MM.1S (cell line): Measurements from ENCODE around the gene PHB1.

ENCODE experiments used
- EZH2 ChIP-seq: fragments of 300-600 bp; sonication (generic); optimal IDR thresholded peaks from 2 replicates; pipeline ENCODE3; 2017; ENCODE audit warnings: low read depth, mild to moderate bottlenecking, antibody characterized with exemption, low read length, mixed read lengths
- EZH2phosphoT487 ChIP-seq: fragments of 300-600 bp; sonication (generic); IDR thresholded peaks from 2 replicates; pipeline ENCODE4 v1.6.1; 2018; ENCODE audit warnings: antibody characterized with exemption, low read length
- TF ChIP-seq, protein P1 (sequence below): fragments of 300-600 bp; sonication (generic); IDR thresholded peaks from 2 replicates; pipeline ENCODE4 v1.5.1; 2016; ENCODE audit warnings: antibody characterized with exemption, low read length, mixed read lengths

DNA sequence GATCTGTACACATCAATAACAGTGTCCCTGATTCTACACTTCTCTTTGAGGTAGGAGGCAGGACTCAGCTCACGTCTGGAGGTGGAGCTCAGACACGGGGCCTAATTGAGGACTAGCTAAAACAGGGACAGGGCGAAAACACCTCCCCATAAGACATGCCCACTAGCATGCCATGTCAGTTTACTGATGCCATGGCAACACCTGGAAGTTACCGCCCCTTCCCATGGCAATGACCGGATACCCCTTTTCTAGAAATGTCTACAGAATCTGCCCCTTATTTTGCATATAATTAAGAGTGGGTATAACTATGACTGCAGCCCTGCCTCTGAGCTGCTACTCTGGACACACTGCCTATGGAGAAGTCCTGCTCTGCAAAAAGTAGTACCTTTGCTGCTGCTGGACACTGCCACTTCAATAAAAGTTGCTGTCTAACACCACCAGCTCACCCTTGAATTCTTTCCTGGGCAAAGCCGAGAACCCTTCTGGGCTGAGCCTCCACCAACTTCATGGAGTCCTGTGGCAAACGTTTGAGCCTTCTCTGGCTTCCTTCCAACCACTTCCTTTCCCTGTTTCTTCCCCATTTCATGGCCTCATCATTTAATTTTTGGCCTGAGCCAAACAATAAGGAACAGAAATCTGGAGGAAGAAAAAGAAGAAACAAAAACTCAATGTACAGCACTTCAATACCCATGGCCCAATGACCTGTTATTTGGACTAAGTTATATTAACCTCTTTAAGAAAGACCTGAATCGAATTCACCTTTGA lies 21.0 kb downstream of the PHB1 start:
- TF ChIP-seq, protein P1, sequence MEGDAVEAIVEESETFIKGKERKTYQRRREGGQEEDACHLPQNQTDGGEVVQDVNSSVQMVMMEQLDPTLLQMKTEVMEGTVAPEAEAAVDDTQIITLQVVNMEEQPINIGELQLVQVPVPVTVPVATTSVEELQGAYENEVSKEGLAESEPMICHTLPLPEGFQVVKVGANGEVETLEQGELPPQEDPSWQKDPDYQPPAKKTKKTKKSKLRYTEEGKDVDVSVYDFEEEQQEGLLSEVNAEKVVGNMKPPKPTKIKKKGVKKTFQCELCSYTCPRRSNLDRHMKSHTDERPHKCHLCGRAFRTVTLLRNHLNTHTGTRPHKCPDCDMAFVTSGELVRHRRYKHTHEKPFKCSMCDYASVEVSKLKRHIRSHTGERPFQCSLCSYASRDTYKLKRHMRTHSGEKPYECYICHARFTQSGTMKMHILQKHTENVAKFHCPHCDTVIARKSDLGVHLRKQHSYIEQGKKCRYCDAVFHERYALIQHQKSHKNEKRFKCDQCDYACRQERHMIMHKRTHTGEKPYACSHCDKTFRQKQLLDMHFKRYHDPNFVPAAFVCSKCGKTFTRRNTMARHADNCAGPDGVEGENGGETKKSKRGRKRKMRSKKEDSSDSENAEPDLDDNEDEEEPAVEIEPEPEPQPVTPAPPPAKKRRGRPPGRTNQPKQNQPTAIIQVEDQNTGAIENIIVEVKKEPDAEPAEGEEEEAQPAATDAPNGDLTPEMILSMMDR: no peak
- TF ChIP-seq EZH2phosphoT487 (no peak), EZH2 (no peak)
